Measurements from ENCODE around the gene TBRG4. TPM values are rescaled to one million over a fixed set of nuclear protein-coding genes. Genes with fewer than 3 reads are reported as not detected.

TBRG4 gene
- 216 TPM for total RNA-seq

DNA sequence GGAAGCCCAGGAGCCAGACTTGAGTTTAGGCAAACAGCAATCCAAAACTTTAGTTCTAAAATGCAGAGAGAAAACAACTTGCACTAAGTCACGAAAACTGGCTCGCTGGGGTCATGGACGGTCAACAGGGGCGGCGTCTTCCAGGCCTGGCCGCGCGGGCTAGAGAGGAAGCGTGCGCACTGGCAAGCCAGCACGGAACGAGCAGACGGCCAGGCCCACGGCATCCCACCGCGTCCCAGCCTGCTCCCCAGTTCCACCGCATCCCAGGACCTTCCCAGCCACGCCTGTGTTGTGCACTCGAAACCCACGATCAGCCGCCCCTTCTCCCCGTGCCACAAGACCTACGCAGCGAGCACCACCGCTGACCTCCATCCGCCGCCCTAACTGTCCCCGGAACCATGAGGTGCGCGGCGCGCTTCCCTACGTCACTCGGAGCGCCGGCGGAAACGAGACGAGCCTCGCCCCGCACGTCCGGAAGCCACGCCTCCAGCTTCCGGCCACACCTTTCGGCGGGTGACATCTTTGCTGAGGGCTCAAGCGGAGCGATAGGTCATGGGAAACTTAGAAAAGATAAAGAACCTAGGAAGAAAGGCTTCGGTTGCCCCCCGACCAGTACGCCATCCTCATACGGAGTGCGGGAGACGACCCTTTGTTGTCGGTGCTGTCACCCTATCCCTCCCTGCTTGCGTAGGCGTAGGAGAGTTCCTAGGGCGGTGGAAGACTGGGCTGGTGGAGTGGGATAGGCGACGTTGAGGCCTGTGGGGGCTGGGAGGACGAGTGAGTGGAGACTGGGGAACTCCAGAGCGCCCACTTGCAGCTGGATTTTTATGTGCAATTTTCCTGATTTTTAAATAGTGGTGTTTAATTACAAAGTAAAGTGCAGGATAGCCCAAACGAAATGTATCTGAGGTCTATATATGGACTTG is at the start of gene TBRG4:
TSS of gene TBRG4 (minus strand) at position 400 of the 926 bp plus-strand sequence. CDS start 2,460 bp downstream, outside the sequence.
- TF ChIP-seq, protein P1, sequence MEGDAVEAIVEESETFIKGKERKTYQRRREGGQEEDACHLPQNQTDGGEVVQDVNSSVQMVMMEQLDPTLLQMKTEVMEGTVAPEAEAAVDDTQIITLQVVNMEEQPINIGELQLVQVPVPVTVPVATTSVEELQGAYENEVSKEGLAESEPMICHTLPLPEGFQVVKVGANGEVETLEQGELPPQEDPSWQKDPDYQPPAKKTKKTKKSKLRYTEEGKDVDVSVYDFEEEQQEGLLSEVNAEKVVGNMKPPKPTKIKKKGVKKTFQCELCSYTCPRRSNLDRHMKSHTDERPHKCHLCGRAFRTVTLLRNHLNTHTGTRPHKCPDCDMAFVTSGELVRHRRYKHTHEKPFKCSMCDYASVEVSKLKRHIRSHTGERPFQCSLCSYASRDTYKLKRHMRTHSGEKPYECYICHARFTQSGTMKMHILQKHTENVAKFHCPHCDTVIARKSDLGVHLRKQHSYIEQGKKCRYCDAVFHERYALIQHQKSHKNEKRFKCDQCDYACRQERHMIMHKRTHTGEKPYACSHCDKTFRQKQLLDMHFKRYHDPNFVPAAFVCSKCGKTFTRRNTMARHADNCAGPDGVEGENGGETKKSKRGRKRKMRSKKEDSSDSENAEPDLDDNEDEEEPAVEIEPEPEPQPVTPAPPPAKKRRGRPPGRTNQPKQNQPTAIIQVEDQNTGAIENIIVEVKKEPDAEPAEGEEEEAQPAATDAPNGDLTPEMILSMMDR (IDR thresholded peaks at IDR 0.05) = peak in 2 of 3 experiments; percentile 35 to 48
- no peaks in the 10 kb centered on the region for H3K9me3 ChIP-seq
- peak within 1 kb of the TSS; percentile 89 to 95 for H3K27ac ChIP-seq
- H3K4me1 ChIP-seq = peaks cover 0 to 15% of the 10 kb centered on the region in 2 donors
- intact Hi-C loops (cut with DNase I) = loop anchor here (1.0 to 10.0 kb wide), 6 partner anchors 22 to 537 kb away; partner anchors contain the start of genes CCM2, DDX56, OGDH and PURB
- H3K36me3 ChIP-seq = peaks cover 23 to 25% of the 10 kb centered on the region in 2 donors
- H3K27me3 ChIP-seq = no peaks in the 10 kb centered on the region
- peak; percentile 68 to 96 for DNase-seq (ENCODE audit: low spot score in 2 of 2)
- peak within 1 kb of the TSS; percentile 82 to 85 for H3K4me3 ChIP-seq

DNA sequence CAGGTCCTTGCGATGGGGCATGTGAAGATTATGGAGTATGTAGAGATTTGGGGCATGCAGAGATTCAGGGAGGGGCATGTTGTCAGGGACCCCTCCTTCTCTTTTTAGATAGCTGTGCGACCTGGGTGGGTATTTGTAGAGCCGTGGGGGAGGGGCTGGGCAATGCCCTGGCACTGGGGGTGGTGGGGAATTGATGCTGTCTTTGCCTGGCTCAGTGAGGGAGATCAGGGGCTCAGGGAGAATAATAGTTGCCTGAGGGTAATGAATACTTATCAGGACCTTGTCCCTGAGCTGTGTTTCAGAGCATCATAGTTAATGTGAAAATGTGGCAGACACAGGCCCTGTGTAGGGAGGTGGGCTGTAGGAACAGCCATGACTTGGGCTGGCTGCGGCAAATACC is 49.6 kb upstream of the TBRG4 start:
- Histone ChIP-seq H3K36me3 (no peaks in the 10 kb centered on the region), H3K27ac (no peak overlapping the region)
- intact Hi-C loops (cut with DNase I) = no loop called here

DNA sequence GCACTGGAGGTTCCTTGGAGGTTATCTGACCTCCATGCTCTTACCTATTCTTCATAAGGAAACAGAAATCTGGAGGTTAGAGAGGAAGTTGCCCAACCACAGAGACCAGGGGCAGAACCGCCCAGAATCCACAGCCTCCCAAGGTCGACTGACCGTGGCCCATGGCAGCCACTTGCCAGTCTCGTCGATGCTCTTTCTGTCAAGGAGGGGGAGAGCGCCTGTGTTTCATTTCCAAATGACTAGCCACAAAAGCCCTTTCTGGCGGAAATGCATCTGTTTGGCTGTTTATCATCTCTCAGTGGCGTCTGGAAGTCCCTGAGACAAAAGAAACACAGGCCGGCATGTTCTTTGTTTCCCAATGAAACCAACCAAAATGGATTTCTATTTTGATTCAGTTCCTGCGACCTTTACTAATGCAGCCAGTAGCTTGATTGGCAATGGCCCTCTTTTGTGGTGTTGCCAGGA is 49.0 kb upstream of the TBRG4 start:
- H3K27me3 ChIP-seq = no peaks in the 10 kb centered on the region
- TF ChIP-seq, protein P1 (IDR thresholded peaks at IDR 0.05) = no peak
- H3K4me1 ChIP-seq = peaks cover 0 to 5% of the 10 kb centered on the region in 2 donors
- H3K36me3 ChIP-seq = no peaks in the 10 kb centered on the region
- no peak overlapping the region for H3K27ac ChIP-seq
- intact Hi-C loops (cut with DNase I) = no loop called here
- no peak for DNase-seq (ENCODE audit: low spot score in 2 of 2)
- H3K9me3 ChIP-seq = no peaks in the 10 kb centered on the region
- no peak overlapping the region for H3K4me3 ChIP-seq

More for the DNA sequence above, 49.6 kb upstream of the TBRG4 start:
- no peaks in the 10 kb centered on the region for H3K27me3 ChIP-seq
- H3K4me1 ChIP-seq = peaks cover 0 to 5% of the 10 kb centered on the region in 2 donors
- H3K4me3 ChIP-seq = no peak overlapping the region
- DNase-seq (ENCODE audit: low spot score in 2 of 2) = no peak
- TF ChIP-seq, protein P1 (IDR thresholded peaks at IDR 0.05) = no peak
- no peaks in the 10 kb centered on the region for H3K9me3 ChIP-seq

DNA sequence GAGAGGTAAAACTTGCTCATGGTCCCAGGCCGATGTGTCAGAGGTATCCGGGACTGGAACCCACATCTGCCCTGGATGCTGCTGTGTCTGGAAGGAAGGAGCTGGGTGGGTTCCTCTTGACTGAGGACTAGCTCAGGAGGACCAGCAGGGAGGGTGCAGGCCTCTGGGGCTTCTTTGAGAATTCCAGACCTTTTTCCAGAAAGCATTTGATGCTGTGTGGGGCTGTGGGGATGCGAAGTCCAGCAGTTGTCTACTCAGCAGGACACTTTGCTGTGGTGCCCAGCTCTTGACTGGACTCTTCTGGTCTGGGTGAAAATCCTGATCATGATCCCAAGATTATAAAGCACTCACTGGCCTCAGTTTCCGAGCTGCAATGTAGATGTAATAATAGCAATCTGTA is 47.8 kb upstream of the TBRG4 start:
- Histone ChIP-seq H3K4me1 (peaks cover 0 to 5% of the 10 kb centered on the region in 2 donors), H3K36me3 (no peaks in the 10 kb centered on the region), H3K27ac (no peak overlapping the region), H3K4me3 (no peak overlapping the region), H3K9me3 (no peaks in the 10 kb centered on the region), H3K27me3 (no peaks in the 10 kb centered on the region)
- no peak for DNase-seq (ENCODE audit: low spot score in 2 of 2)
- TF ChIP-seq, protein P1 (IDR thresholded peaks at IDR 0.05) = no peak
- intact Hi-C loops (cut with DNase I) = no loop called here

DNA sequence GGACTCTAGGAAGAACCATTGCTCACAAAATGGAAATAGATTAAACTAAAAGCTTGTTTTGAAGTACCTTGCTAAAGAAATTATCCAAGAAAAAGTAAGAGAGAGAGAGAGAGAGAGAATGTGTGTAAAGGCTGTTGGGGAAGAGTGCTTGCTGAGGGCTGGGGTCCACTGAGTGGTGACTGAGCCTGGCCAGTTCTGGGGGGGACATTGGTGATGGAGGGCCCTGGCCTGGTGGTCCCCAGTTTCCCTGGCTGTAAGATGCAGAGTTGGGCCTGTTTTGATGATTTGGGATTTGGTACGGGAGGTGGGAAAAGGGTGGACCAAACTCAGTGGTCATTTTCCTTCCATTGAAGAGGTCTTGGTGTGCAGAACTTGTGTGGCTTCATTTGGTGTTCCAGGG is 47.0 kb upstream of the TBRG4 start:
- no peak for DNase-seq (ENCODE audit: low spot score in 2 of 2)
- intact Hi-C loops (cut with DNase I) = no loop called here
- Histone ChIP-seq H3K9me3 (no peaks in the 10 kb centered on the region), H3K36me3 (no peaks in the 10 kb centered on the region), H3K27me3 (no peaks in the 10 kb centered on the region), H3K27ac (peak overlapping the region in 1 of 2 donors; percentile 40), H3K4me3 (peak overlapping the region; percentile 23 to 33), H3K4me1 (peaks cover 0 to 5% of the 10 kb centered on the region in 2 donors)
- TF ChIP-seq, protein P1 (IDR thresholded peaks at IDR 0.05) = no peak
